ENCODE results near the gene UBA6.

GRCh38 chr4:67682266-67682665 is 18.7 kb downstream of the UBA6 start:
- no peak for TF ChIP-seq BHLHE40 (IDR thresholded peaks at IDR 0.05; ENCODE audit: borderline replicate concordance)
- no peak for TF ChIP-seq L3MBTL2 (conservative IDR thresholded peaks at IDR 0.05)
- no peak for TF ChIP-seq SP1 (IDR thresholded peaks at IDR 0.05)
- TF ChIP-seq SUZ12 (IDR thresholded peaks at IDR 0.05), result no peak

Measured in HEK293T (cell line).